Head of caudate nucleus (tissue), 42 donors: ENCODE data around the gene TAF1C.

Experiments used
- DNase-seq, 42 donors: peaks; one replicate each; pipeline versions ENCODE4 v3.0.0 to v3.0.0-alpha.2; 2020 to 2021; ENCODE audit warnings: mixed read lengths in 7 of 42
- intact Hi-C: fragments of 100-400 bp; cut with DNase I; formaldehyde crosslinking; loops from one replicate; pipeline ENCODE4 v1.15.0; 2022

The TAF1C gene

DNA sequence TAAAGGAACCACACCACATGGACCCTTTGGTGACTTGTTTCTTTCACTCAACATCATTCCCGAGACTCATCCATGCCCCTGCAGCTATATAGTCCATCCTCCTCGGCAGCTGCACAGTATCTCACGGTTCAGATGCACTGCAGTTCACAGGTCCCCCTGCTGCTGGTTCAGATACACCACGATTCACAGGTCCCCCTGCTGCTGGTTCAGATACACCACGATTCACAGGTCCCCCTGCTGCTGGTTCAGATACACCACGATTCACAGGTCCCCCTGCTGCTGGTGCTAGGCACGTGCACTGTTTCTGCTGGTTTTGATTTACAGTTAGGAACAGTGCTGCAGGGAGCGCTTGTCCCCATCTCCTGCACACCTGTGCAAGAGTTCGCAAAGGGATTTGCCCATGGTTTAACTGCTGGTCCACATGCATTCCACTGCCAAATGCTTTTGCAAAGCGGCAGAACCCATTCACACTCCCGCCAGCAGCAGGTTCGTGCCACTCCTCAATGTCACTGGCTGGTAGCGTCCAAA lies 45.6 kb downstream of the TAF1C start:
- DNase-seq: no peak
- intact Hi-C loops: no loop called here

DNA sequence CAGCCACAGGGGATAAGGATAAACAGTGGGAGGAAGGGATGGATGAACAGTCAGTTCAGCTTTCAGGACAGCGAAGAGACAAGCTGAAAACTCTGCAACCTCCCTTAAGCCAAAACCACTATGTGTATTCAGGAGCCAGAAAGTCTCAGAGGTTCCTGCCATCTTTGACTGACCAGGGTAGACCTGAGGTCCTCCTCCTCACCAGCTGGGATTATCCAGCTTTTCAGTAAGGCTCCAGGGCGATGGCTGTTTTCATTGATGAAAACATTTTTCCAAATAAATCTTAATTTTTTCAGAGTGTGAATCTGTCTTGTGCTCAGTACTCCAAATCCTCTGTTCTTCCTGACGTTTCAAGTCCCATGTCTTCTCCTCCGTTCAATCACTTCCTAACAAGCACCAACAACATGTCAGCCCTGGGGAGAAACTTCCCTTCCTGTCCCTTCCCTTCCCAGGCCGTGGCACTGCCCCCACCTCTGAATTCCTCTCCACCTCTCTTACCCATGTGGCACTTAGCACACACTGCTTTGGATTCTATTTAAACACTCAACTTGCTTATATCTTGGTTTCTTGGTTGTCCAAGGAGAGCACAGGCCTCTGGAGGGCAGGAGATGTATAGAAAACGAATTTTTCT lies 47.1 kb downstream of the TAF1C start:
- no peak for DNase-seq
- intact Hi-C loops: no loop called here

DNA sequence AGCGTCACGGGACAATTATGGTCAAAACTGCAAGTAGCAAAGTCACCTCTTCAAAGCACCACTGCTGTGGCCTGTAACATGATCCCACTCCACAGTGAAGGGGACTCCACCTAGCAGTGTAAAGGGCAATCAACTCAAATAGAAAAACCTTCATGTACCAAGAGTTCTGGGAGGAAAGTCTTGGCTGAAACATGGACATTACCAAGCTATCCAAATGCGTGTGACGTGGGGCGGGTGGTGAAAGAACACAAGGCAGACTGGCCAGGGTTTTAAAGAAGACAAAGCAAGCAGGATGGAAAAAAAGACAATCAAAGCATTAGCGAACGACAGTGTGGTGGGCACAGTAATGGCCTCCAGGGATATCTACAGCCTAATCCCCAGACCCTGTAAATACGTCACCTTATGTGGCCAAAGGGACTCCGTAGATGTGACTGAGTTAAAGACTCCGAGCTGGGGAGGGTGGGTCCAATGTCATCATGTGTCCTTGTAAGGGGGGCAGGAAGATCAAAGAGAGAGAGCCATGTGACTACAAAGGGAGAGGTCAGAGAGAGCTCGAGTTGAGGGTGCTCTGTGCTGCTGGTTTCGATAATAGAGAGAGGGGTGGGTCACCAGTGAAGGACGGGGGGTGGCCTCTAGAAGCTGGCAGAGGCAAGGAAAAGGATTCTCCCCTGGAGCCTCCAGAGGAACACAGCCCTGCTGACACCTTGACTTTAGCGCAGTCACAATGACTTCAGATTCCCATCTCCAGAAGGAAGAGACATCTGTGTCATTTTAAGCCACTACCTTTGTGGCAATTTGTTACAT lies 47.8 kb downstream of the TAF1C start:
- no peak for DNase-seq
- intact Hi-C loops: no loop called here

DNA sequence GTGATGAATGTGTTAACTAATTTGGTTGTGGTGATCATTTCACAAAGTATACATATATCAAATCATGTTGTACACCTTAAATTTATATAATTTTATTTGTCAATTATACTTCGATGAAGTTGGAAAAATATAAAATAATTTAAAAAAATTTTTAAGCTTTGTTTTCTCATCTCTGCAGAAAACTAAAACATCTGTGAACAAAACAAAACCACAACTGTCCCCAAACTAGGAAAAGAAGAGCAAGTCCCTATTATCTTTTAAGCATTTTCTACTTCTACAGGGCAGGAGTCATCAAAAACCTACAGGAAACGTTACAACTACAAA lies 48.4 kb downstream of the TAF1C start:
- DNase-seq: no peak
- intact Hi-C loops: no loop called here

DNA sequence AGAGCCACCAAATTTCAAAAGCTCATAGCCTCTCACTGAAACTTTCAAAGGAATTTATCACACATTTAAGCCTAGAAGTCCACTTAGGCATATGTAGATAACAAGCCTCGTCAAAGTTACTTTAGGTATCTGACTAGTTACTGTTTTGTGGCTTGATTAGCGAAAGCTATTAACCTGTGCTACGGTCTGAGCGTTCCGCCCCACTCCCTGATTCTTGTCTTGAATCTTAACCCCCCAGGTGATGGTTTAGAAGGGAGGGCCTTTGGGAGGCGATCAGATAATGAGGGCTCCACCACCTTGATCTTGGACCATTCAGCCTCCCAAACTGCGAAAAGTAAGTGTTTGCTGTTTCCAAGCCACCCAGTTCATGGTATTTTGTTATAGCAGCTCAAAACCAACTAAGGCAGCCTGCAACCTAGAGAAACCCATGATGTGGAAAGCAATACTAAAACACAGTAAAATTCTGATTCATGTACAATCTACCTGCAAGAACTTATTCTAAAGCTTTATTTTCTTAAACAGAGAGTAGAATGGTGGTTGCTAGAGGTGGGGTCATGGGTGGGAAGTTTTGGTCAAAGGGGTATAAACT lies 49.0 kb downstream of the TAF1C start:
- no peak for DNase-seq
- intact Hi-C loops: no loop called here

DNA sequence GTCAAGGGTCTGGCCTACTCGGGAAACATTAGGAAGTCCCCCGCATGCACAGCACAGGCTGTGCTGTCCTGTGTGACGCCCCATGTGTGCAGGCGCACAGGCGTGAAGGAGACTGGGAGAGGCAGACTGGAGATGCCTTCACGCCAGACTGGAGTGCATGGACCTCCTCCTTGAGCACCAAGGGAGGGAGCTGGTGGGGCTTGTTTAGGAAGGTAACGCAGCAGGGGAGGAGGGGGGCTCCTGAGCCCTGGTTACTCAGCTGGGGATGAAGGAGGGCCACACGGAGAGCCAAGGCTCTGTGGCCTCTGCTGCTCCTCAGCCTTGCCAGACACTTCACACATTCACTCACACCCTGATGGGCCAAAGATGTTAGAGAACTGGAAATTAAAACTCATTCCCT lies 49.6 kb downstream of the TAF1C start:
- DNase-seq: no peak
- intact Hi-C loops: no loop called here

DNA sequence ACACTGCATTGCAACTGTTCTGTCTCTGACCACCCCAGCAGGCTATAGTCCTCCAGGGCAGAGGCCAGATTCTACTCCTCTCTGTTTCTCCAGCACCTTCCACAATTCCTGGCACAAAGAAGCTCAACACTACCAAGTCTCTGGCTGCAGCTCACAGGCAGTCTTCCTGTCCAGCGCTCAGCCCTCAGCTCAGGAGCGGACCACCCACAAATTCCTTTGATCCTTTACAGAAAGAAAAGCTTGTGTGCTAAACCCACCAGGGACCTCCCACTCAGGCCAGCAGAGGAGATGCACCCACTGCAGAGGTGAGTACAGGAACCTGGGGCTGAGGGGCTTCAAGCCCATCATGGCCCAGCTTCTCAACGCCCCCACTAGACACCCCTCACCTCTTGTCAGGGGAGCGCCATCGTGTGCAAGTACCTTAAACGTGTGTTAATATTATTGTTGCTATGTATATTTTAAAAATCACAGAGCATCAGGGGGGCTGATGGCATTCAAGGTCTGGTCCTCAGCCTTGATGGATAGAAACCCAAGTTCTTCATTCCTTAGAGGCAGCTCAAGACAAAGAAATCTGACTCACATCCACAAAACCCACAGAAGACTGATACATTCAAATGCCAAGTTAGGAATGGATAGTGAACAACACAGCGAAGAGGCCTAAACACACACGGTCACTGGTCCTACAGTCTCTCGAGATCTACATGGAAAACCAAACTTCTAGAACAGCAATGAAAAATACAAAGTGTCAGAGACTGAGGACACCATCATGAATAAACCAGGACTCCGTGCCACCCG lies 50.3 kb downstream of the TAF1C start:
- DNase-seq: peak in 1 of 42 donors; percentile 20
- intact Hi-C loops: no loop called here

DNA sequence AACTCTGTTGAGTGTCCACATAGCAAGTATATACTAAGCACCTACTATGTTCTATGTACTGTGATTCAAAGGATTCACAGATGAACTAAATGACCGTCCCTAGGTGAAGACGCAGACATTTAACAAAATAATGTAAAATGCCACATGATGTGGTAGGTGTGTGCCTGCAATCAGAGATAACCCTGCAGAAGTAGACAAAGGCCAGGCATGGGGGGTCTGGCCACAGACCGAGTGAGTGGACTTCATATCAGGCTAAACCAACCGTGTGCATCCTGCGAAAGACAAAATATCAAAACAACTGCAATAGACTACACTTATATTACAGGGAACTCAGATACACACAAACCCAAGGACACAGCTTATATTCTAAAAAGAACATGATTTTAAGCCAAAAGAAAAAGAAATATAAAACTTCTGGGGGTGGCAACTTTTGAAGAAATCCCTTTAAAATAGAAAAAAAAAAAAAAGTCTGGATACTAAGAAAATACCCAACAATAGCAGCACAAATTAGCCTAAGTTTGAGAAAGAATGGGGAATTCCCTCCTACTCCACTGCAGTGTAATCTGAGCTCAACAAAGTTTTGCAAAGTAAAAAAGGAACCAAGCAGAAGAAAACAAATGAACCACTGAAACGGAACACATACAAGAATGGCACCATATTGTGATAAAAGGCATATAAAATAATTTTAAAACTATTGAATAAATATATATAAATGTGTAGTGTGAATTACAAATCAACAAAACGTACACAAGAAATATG lies 54.2 kb downstream of the TAF1C start:
- no peak for DNase-seq
- intact Hi-C loops: no loop called here

DNA sequence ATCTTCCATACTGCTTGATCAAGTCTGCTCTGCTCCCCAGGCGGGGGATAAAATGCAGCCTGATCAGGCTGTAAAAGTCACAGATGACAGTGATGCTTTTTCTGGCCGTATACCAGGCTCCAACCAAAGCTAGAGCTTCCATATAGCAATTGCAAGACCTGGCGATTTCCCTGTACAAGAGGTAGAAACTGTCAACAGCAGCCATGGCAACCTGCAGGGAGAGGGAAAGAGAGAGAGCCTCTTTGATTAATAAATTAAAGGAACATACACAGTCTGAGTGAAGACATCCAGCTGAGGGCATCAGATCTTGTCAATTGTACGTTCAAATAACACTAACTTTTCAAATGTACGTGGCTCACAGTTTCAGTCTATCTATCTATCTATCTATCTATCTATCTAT lies 55.7 kb downstream of the TAF1C start:
- intact Hi-C loops: no loop called here
- peak in 2 of 42 donors; percentile 19 to 37 for DNase-seq
